ENCODE data around the gene CDC20B. TPM values are rescaled to one million over a fixed set of nuclear protein-coding genes. Genes with fewer than 3 reads are reported as not detected.

CDC20B gene
- total RNA-seq, 1 experiment from 2014 or later, result 0.26 TPM

DNA sequence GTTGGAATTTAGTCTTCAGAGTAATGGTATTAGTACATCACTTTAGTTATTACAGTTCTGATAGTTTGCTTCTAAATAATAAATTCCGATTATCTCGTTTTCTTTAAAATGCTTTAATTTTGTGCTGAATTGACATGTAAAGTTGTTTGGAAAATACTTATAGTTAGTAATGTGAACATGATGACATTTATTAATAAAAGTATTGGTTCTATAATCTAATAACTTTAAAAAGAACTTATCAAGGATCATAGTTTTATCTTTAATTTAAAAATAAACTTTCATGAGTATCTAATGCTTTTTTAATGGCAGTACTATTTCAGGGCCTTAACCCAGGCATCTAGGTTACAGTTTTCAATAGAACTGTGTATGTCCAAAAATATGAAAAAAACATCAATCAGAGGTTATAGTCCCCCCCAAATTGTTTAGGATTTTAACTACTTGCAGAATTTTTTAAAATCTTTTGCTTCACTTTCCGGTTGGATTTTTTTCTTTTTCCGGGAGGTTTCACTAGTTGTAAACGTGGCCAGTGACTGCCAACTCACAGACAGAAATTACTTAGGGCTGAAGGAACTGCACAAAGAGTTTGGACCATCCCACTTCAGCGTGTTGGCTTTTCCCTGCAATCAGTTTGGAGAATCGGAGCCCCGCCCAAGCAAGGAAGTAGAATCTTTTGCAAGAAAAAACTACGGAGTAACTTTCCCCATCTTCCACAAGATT, 12.3 kb downstream of the CDC20B start:
- no CpG with 5 or more reads among the region's 9 CpGs for WGBS (ENCODE audit: extremely low coverage, insufficient read length, low lambda C conversion rate)
- Mint-ChIP-seq H3K27ac (peak overlapping the region; percentile 86 to 99 (median 99); a peak in 6 of 7 replicates), H3K27me3 (ENCODE audit: low read depth) (peaks cover 4% of the 10 kb centered on the region), H3K9me3 (no peaks in the 10 kb centered on the region), H3K4me1 (peaks cover 7 to 9% of the 10 kb centered on the region in 2 experiments; a peak in 2 of 4 replicates), H3K36me3 (ENCODE audit: insufficient read depth in 1 of 3, low read depth in 3 of 3) (peaks cover 10 to 31% (median 24%) of the 10 kb centered on the region in 3 experiments; a peak in 6 of 7 replicates), H3K4me3 (peak overlapping the region; percentile 90 to 93)
- Histone ChIP-seq H4K5ac (ENCODE audit: insufficient read length, low read depth, low read length) (no peak overlapping the region), H3K9ac (ENCODE audit: extremely low read depth, insufficient read length, low read length) (peak overlapping the region; percentile 96), H3K14ac (ENCODE audit: insufficient read depth, low read length) (no peak overlapping the region), H2BK12ac (ENCODE audit: insufficient read length, low read depth, low read length) (no peak overlapping the region), H3K23ac (ENCODE audit: insufficient read length, low read depth, low read length) (no peak overlapping the region), H2AK5ac (ENCODE audit: insufficient read length, low read length) (no peak overlapping the region), H3K18ac (ENCODE audit: insufficient read length, low read depth, low read length) (no peak overlapping the region), H3K79me2 (ENCODE audit: insufficient read depth, low read length) (no peaks in the 10 kb centered on the region), H3K27me3 (ENCODE audit: insufficient read depth, low read length) (no peaks in the 10 kb centered on the region), H4K8ac (replicated peaks; ENCODE audit: insufficient read length, low read depth, low read length) (no peak overlapping the region), H2BK5ac (ENCODE audit: insufficient read length, low read length) (no peak overlapping the region), H4K20me1 (ENCODE audit: control insufficient read depth, insufficient read depth, insufficient read length) (no peaks in the 10 kb centered on the region), H2AFZ (ENCODE audit: low read length) (no peak overlapping the region), H3K4me1 (ENCODE audit: insufficient read depth, low read length) (no peaks in the 10 kb centered on the region), H4K91ac (ENCODE audit: insufficient read length, low read depth, low read length) (no peak overlapping the region), H3K27ac (ENCODE audit: insufficient read length, low read depth, low read length) (no peak overlapping the region), H2BK20ac (ENCODE audit: low read depth, low read length, poor library complexity, severe bottlenecking) (no peak overlapping the region), H3K23me2 (ENCODE audit: insufficient read length, low read depth, low read length, poor library complexity, severe bottlenecking) (no peaks in the 10 kb centered on the region), H3K9me3 (ENCODE audit: control insufficient read depth, low read depth, low read length) (no peaks in the 10 kb centered on the region), H3K4ac (ENCODE audit: low read depth, low read length) (no peak overlapping the region), H2BK15ac (ENCODE audit: low read depth, low read length) (no peak overlapping the region), H3K4me2 (ENCODE audit: insufficient read depth, insufficient read length, low read length) (peak overlapping the region; percentile 38), H3K79me1 (ENCODE audit: insufficient read depth, low read depth, low read length, poor library complexity, severe bottlenecking) (peaks cover 2% of the 10 kb centered on the region), H3T11ph (ENCODE audit: low read length) (no peak overlapping the region), H3K56ac (ENCODE audit: insufficient read length, low read depth, low read length) (no peak overlapping the region), H2BK120ac (ENCODE audit: low read depth, low read length, poor library complexity, severe bottlenecking) (no peak overlapping the region)
- peak; percentile 50 for DNase-seq
- TF ChIP-seq, protein P1, sequence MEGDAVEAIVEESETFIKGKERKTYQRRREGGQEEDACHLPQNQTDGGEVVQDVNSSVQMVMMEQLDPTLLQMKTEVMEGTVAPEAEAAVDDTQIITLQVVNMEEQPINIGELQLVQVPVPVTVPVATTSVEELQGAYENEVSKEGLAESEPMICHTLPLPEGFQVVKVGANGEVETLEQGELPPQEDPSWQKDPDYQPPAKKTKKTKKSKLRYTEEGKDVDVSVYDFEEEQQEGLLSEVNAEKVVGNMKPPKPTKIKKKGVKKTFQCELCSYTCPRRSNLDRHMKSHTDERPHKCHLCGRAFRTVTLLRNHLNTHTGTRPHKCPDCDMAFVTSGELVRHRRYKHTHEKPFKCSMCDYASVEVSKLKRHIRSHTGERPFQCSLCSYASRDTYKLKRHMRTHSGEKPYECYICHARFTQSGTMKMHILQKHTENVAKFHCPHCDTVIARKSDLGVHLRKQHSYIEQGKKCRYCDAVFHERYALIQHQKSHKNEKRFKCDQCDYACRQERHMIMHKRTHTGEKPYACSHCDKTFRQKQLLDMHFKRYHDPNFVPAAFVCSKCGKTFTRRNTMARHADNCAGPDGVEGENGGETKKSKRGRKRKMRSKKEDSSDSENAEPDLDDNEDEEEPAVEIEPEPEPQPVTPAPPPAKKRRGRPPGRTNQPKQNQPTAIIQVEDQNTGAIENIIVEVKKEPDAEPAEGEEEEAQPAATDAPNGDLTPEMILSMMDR (conservative IDR thresholded peaks at IDR 0.05), result no peak
